Mesenchymal stem cell (in vitro differentiated cells and primary cell): ENCODE data around the gene GLT6D1.

Experiments used
- DNase-seq: peaks from one replicate; pipeline ENCODE4 v3.0.0-alpha.2; 2013
- H2AFZ ChIP-seq: one replicate; pipeline ENCODE4 v1.6.1; 2013; ENCODE audit warnings: low read depth, mild to moderate bottlenecking, control low read depth, inconsistent platforms, low read length, moderate library complexity
- H2AK5ac ChIP-seq: 2 replicates; pipeline ENCODE4 v1.6.1; 2013; ENCODE audit warnings: low read length, moderate library complexity, mild to moderate bottlenecking, inconsistent platforms; ENCODE audit not compliant: severe bottlenecking
- H2BK120ac ChIP-seq: one replicate; pipeline ENCODE4 v1.6.1; 2013; ENCODE audit warnings: low read depth, mild to moderate bottlenecking, inconsistent platforms, low read length, moderate library complexity
- H2BK12ac ChIP-seq, 2 experiments: one replicate each; pipeline ENCODE4 v1.6.1; 2013; ENCODE audit warnings: inconsistent platforms in 2 of 2, low read length in 2 of 2, mild to moderate bottlenecking in 2 of 2, moderate library complexity in 2 of 2, control low read depth in 1 of 2
- H2BK15ac ChIP-seq: one replicate; pipeline ENCODE4 v1.6.1; 2013; ENCODE audit warnings: mild to moderate bottlenecking, low read depth, inconsistent platforms; ENCODE audit not compliant: poor library complexity, severe bottlenecking
- H2BK5ac ChIP-seq: 2 replicates; pipeline ENCODE4 v1.6.1; 2013; ENCODE audit warnings: low read depth, mild to moderate bottlenecking, low read length, control low read depth, inconsistent platforms; ENCODE audit not compliant: poor library complexity, severe bottlenecking
- H3K14ac ChIP-seq, 2 experiments: one replicate each; pipeline ENCODE4 v1.6.1; 2013; ENCODE audit warnings: inconsistent platforms in 2 of 2, low read length in 2 of 2, control low read depth in 1 of 2, mild to moderate bottlenecking in 1 of 2, moderate library complexity in 1 of 2
- H3K18ac ChIP-seq, 2 experiments: one replicate each; pipeline ENCODE4 v1.6.1; 2013; ENCODE audit warnings: inconsistent platforms in 2 of 2, low read length in 2 of 2, control low read depth in 1 of 2, low read depth in 1 of 2, mild to moderate bottlenecking in 1 of 2
- H3K23ac ChIP-seq, 2 experiments: one replicate each; pipeline ENCODE4 v1.6.1; 2013; ENCODE audit warnings: inconsistent platforms in 2 of 2, low read length in 2 of 2, mild to moderate bottlenecking in 2 of 2, moderate library complexity in 2 of 2, control low read depth in 1 of 2
- H3K27ac ChIP-seq: 2 replicates; pipeline ENCODE4 v1.5.1; 2013; ENCODE audit warnings: mild to moderate bottlenecking, moderate library complexity, low read length, control low read depth, inconsistent platforms; ENCODE audit not compliant: poor library complexity, severe bottlenecking
- H3K27me3 ChIP-seq, 2 experiments: 2 replicates each; pipeline versions ENCODE4 v1.6.1 to v1.7.0; 2013; ENCODE audit warnings: low read length in 2 of 2, mild to moderate bottlenecking in 2 of 2, moderate library complexity in 2 of 2, control low read depth in 1 of 2, inconsistent platforms in 1 of 2; ENCODE audit not compliant: control insufficient read depth in 1 of 2, insufficient read depth in 1 of 2
- H3K36me3 ChIP-seq, 2 experiments: 2 replicates each; pipeline versions ENCODE4 v1.6.1 to v1.7.0; 2013; ENCODE audit warnings: low read length in 2 of 2, control low read depth in 1 of 2, inconsistent platforms in 1 of 2, low read depth in 1 of 2, mild to moderate bottlenecking in 1 of 2; ENCODE audit not compliant: insufficient read depth in 2 of 2, control insufficient read depth in 1 of 2
- H3K4ac ChIP-seq, 2 experiments: one replicate each; pipeline ENCODE4 v1.6.1; 2013; ENCODE audit warnings: inconsistent platforms in 2 of 2, low read length in 2 of 2, mild to moderate bottlenecking in 2 of 2, moderate library complexity in 2 of 2, control low read depth in 1 of 2, low read depth in 1 of 2
- H3K4me1 ChIP-seq: 2 replicates; pipeline ENCODE4 v1.6.1; 2013; ENCODE audit warnings: low read depth, low read length, control low read depth; ENCODE audit not compliant: control insufficient read depth, insufficient read depth
- H3K4me2 ChIP-seq: 2 replicates; pipeline ENCODE4 v1.6.1; 2013; ENCODE audit warnings: low read length, mild to moderate bottlenecking, inconsistent platforms; ENCODE audit not compliant: poor library complexity, severe bottlenecking
- H3K4me3 ChIP-seq, 2 experiments: 2 replicates each; pipeline versions ENCODE4 v1.5.1 to v1.7.0; 2013; ENCODE audit warnings: low read length in 2 of 2, mild to moderate bottlenecking in 2 of 2, control low read depth in 1 of 2, low read depth in 1 of 2; ENCODE audit not compliant: insufficient read depth in 1 of 2
- H3K79me1 ChIP-seq: replicated peaks from 2 replicates; pipeline ENCODE4 v1.6.1; 2013; ENCODE audit warnings: mild to moderate bottlenecking, control low read depth, low read length, inconsistent platforms; ENCODE audit not compliant: poor library complexity, severe bottlenecking
- H3K9ac ChIP-seq: 2 replicates; pipeline ENCODE4 v1.7.0; 2013; ENCODE audit warnings: mild to moderate bottlenecking, low read length, moderate library complexity
- H3K9me3 ChIP-seq: 2 replicates; pipeline ENCODE4 v1.7.0; 2013; ENCODE audit warnings: mild to moderate bottlenecking, low read length; ENCODE audit not compliant: control insufficient read depth
- H4K8ac ChIP-seq: one replicate; pipeline ENCODE4 v1.6.1; 2013; ENCODE audit warnings: inconsistent platforms, mild to moderate bottlenecking, low read length, moderate library complexity
- H4K91ac ChIP-seq: one replicate; pipeline ENCODE4 v1.6.1; 2013; ENCODE audit warnings: mild to moderate bottlenecking, low read length, inconsistent platforms
- WGBS: methylation state at CpG from one replicate; pipeline ENCODE4 v1.1.7; 2013; ENCODE audit warnings: mixed read lengths; 5-methylcytosine and 5-hydroxymethylcytosine counted together

The GLT6D1 gene

DNA sequence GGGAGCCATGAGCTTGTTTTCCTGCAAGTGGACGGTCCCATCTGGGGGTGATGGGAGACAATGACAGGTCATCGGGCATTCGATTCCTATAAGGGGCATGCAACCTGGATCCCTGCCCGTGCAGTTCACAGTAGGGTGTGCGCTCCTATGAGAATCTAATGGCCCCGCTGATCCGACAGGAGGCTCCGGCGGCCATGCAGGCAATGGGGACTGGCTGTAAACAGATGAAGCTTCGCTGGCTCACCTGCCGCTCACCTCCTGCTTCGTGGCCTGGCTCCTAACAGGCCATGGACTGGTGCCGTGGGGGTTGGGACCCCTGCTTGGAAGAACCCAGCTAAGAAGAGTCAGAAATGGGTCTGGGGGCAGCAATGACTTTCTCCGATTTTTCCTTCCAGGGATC is 56.8 kb downstream of the GLT6D1 start:
- Histone ChIP-seq H3K27me3 (peaks cover 0 to 8% of the 10 kb centered on the region in 2 experiments), H2BK15ac (no peak overlapping the region), H2AK5ac (no peak overlapping the region), H3K18ac (no peak overlapping the region), H3K4me3 (no peak overlapping the region), H2AFZ (no peak overlapping the region), H3K4me1 (no peaks in the 10 kb centered on the region), H3K4me2 (no peak overlapping the region), H3K4ac (no peak overlapping the region), H3K23ac (no peak overlapping the region), H4K8ac (no peak overlapping the region), H4K91ac (no peak overlapping the region), H2BK5ac (no peak overlapping the region), H2BK12ac (no peak overlapping the region), H3K27ac (no peak overlapping the region), H3K9me3 (peaks cover 2% of the 10 kb centered on the region), H3K36me3 (no peaks in the 10 kb centered on the region), H2BK120ac (no peak overlapping the region), H3K9ac (no peak overlapping the region), H3K79me1 (no peaks in the 10 kb centered on the region), H3K14ac (no peak overlapping the region)
- DNase-seq = no peak
- 90% methylated on average over 14 of the region's 14 CpGs for WGBS

DNA sequence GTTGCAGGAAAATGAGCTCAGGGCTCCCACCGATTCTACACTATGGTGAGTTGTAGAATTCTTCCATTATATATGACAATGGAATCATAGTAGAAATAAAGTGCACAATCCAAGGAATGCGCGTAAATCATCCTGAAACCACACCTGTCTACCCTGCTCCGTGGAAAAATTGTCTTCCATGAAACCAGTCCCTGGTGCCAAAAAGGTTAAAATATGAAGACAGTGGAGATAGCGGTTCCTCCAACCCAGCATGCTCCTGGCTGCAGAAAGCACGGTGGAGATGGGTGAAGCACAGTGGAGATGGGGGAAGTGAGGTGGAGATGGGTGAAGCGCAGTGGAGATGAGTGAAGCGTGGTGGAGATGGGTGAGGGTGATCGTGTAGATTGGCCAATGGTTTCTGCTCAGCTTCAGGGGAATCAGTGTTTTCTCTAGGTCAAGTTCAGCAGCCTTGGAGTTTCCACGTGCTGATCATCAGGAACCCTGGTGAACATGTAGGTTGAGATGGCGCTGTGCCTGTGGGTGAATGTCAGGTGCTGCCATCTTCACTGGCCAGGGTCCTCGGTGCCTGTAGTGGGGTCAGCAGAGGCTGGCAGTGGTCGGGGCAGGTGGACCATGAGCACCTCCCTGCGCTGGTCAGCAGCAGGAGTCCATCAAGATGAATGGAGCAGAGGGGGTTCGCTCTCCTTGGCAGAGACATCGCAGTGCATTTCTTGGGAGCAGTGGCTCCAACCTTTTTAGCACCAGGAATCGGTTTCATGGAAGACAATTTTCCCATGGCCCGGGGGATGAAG is 57.5 kb downstream of the GLT6D1 start:
- H3K23ac ChIP-seq = no peak overlapping the region
- no peak overlapping the region for H3K9ac ChIP-seq

GRCh38 chr9:135580664-135581380 is 58.5 kb downstream of the GLT6D1 start:
- Histone ChIP-seq H2BK120ac (no peak overlapping the region), H2AK5ac (no peak overlapping the region), H4K8ac (no peak overlapping the region), H3K14ac (no peak overlapping the region), H2AFZ (no peak overlapping the region), H3K36me3 (no peaks in the 10 kb centered on the region), H3K27me3 (no peaks in the 10 kb centered on the region), H4K91ac (no peak overlapping the region), H2BK12ac (no peak overlapping the region), H2BK15ac (no peak overlapping the region), H3K4me2 (no peak overlapping the region), H3K4ac (no peak overlapping the region), H3K79me1 (no peaks in the 10 kb centered on the region), H3K9me3 (peaks cover 2% of the 10 kb centered on the region), H3K4me1 (no peaks in the 10 kb centered on the region), H2BK5ac (no peak overlapping the region), H3K27ac (no peak overlapping the region), H3K4me3 (no peak overlapping the region), H3K18ac (no peak overlapping the region), H3K23ac (no peak overlapping the region), H3K9ac (no peak overlapping the region)
- WGBS = 87% methylated on average over 11 of the region's 11 CpGs
- DNase-seq = no peak

More for the DNA sequence above, 57.5 kb downstream of the GLT6D1 start:
- Histone ChIP-seq H2AK5ac (no peak overlapping the region), H2BK12ac (no peak overlapping the region), H3K9me3 (peaks cover 2% of the 10 kb centered on the region), H3K27me3 (peaks cover 0 to 8% of the 10 kb centered on the region in 2 experiments), H3K27ac (no peak overlapping the region), H4K8ac (no peak overlapping the region), H3K4me2 (no peak overlapping the region), H3K79me1 (no peaks in the 10 kb centered on the region), H2BK5ac (no peak overlapping the region), H3K36me3 (no peaks in the 10 kb centered on the region), H3K18ac (no peak overlapping the region), H2BK15ac (no peak overlapping the region), H3K4me3 (no peak overlapping the region), H4K91ac (no peak overlapping the region), H3K4me1 (no peaks in the 10 kb centered on the region), H2BK120ac (no peak overlapping the region), H3K4ac (no peak overlapping the region), H3K14ac (no peak overlapping the region), H2AFZ (no peak overlapping the region)
- 88% methylated on average over 15 of the region's 18 CpGs for WGBS
- no peak for DNase-seq

DNA sequence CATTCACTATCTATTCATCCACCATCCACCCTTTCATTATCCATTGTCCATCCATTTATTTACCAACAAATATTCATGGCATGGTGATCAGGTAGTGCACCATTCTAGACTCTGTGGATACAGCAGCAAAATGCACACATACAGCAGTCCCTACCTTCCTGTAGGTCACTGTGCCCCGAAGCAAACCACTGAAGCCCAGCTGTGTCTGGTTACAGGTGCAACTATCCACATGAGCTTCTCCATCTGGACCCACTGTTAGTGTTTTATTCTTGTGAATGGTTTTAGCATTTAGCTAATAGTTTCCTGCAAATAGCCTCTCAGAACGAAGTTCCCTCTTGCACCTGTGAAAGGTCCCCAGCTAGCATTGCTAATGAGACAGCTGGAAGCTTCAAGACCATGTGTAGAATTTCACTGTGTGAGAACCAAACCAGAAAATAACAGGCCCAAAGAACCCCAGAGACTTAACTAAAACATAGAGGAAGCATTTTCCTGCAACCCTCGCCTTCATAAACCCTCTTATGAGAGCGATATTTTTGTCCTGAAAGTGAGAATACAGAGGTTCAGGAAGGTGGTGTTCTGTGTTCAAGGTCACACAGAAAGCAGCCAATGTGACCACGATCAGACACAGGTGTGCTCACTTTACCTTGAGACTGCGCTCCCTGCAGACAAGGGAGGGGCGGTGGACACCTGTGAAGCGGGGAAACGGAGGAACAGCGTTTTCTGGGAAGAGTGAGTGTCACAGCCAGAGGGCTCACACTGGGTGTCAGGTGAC is 59.3 kb downstream of the GLT6D1 start:
- Histone ChIP-seq H3K4me2 (no peak overlapping the region), H2AFZ (no peak overlapping the region), H3K4me3 (no peak overlapping the region), H3K79me1 (no peaks in the 10 kb centered on the region), H3K36me3 (no peaks in the 10 kb centered on the region), H3K4me1 (no peaks in the 10 kb centered on the region), H3K27ac (no peak overlapping the region), H2BK15ac (no peak overlapping the region), H3K18ac (no peak overlapping the region), H3K9ac (no peak overlapping the region), H4K91ac (no peak overlapping the region), H3K4ac (no peak overlapping the region), H2BK120ac (no peak overlapping the region), H3K9me3 (peaks cover 2% of the 10 kb centered on the region), H2BK12ac (no peak overlapping the region), H4K8ac (no peak overlapping the region), H2AK5ac (no peak overlapping the region), H3K27me3 (no peaks in the 10 kb centered on the region), H3K23ac (no peak overlapping the region), H3K14ac (no peak overlapping the region), H2BK5ac (no peak overlapping the region)
- WGBS = 75% methylated on average over 10 of the region's 10 CpGs
- DNase-seq = no peak
